ENCODE measurements around the gene ZNF26. TPM values are rescaled to one million over a fixed set of nuclear protein-coding genes. Genes with fewer than 3 reads are reported as not detected.

The ZNF26 gene
- total RNA-seq, 1 experiment from 2014 or later = 25.3 TPM

DNA sequence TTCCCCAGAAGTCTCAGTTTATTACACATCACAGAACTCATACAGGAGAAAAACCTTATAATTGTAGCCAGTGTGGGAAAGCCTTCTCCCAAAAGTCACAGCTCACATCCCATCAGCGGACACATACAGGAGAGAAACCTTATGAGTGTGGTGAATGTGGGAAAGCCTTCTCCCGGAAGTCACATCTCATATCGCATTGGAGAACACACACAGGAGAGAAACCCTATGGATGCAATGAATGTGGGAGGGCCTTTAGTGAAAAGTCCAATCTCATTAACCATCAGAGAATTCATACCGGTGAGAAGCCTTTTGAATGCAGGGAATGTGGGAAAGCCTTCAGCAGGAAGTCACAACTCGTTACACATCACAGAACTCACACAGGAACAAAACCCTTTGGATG is 71.3 kb downstream of the ZNF26 start:
- Mint-ChIP-seq H3K36me3 (ENCODE audit: insufficient read depth, unreplicated experiment) (peaks cover 50% of the 10 kb centered on the region), H3K9me3 (ENCODE audit: low read depth, unreplicated experiment) (peaks cover 30% of the 10 kb centered on the region), H3K27ac (ENCODE audit: unreplicated experiment) (peak overlapping the region; percentile 73), H3K4me3 (ENCODE audit: low read depth, unreplicated experiment) (no peak overlapping the region), H3K27me3 (ENCODE audit: unreplicated experiment) (no peaks in the 10 kb centered on the region), H3K4me1 (ENCODE audit: low read depth, unreplicated experiment) (no peaks in the 10 kb centered on the region)
- intact Hi-C loops (cut with micrococcal nuclease; ENCODE audit: unreplicated experiment) = no loop called here
- no TSS peak for BruUV-seq (replicated peaks)
- CTCF ChIA-PET = no interaction called here
- no peak for DNase-seq
- no peak for TF ChIP-seq CTCF (IDR thresholded peaks at IDR 0.05; ENCODE audit: unreplicated experiment)

DNA sequence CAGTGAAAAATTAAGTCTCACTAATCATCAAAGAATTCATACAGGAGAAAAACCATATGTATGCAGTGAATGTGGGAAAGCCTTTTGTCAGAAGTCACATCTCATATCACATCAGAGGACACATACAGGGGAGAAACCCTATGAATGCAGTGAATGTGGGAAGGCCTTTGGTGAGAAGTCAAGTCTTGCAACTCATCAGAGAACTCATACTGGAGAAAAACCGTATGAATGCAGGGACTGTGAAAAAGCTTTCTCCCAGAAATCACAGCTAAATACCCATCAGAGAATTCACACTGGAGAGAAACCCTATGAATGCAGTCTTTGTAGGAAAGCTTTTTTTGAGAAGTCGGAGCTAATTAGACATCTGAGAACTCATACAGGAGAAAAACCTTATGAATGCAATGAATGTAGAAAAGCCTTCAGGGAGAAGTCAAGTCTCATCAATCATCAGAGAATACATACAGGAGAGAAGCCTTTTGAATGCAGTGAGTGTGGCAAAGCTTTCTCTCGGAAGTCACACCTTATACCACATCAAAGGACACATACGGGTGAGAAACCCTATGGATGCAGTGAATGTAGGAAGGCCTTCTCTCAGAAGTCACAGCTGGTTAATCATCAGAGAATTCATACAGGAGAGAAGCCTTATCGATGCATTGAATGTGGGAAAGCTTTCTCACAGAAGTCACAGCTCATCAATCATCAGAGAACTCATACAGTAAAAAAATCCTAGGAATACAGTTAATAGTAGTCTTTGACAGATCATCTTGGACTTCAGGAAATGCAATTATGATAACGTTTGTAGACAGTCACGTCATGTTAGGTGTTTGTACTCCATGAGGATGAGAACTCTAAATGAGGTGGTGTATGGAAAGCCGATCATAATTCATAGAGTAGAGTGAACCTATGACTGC is 72.3 kb downstream of the ZNF26 start:
- TSS peak; percentile 11 for BruUV-seq (replicated peaks)
- H3K4me1 Mint-ChIP-seq (ENCODE audit: low read depth, unreplicated experiment) = no peaks in the 10 kb centered on the region
- intact Hi-C loops (cut with micrococcal nuclease; ENCODE audit: unreplicated experiment) = no loop called here
- TF ChIP-seq CTCF (IDR thresholded peaks at IDR 0.05; ENCODE audit: unreplicated experiment) = no peak
- no peak overlapping the region for H3K4me3 Mint-ChIP-seq (ENCODE audit: low read depth, unreplicated experiment)
- peaks cover 30% of the 10 kb centered on the region for H3K9me3 Mint-ChIP-seq (ENCODE audit: low read depth, unreplicated experiment)
- no peak for DNase-seq
- CTCF ChIA-PET = no interaction called here
- H3K27me3 Mint-ChIP-seq (ENCODE audit: unreplicated experiment) = no peaks in the 10 kb centered on the region
- H3K36me3 Mint-ChIP-seq (ENCODE audit: insufficient read depth, unreplicated experiment) = peaks cover 42% of the 10 kb centered on the region
- peak overlapping the region; percentile 73 for H3K27ac Mint-ChIP-seq (ENCODE audit: unreplicated experiment)

- Mint-ChIP-seq H3K27ac (ENCODE audit: unreplicated experiment) (no peak overlapping the region), H3K9me3 (ENCODE audit: low read depth, unreplicated experiment) (peaks cover 31% of the 10 kb centered on the region), H3K27me3 (ENCODE audit: unreplicated experiment) (no peaks in the 10 kb centered on the region), H3K4me1 (ENCODE audit: low read depth, unreplicated experiment) (no peaks in the 10 kb centered on the region), H3K36me3 (ENCODE audit: insufficient read depth, unreplicated experiment) (peaks cover 24% of the 10 kb centered on the region), H3K4me3 (ENCODE audit: low read depth, unreplicated experiment) (no peak overlapping the region)
- DNase-seq = no peak
- intact Hi-C loops (cut with micrococcal nuclease; ENCODE audit: unreplicated experiment) = no loop called here
- TF ChIP-seq CTCF (IDR thresholded peaks at IDR 0.05; ENCODE audit: unreplicated experiment) = no peak
- BruUV-seq (replicated peaks) = no TSS peak
- CTCF ChIA-PET = no interaction called here
Measured at GRCh38 chr12:133061954-133062353, 75.8 kb downstream of the ZNF26 start.

GRCh38 chr12:133063556-133063955 is 77.4 kb downstream of the ZNF26 start:
- no peak overlapping the region for H3K4me3 Mint-ChIP-seq (ENCODE audit: low read depth, unreplicated experiment)
- H3K9me3 Mint-ChIP-seq (ENCODE audit: low read depth, unreplicated experiment) = peaks cover 24% of the 10 kb centered on the region
- H3K27ac Mint-ChIP-seq (ENCODE audit: unreplicated experiment) = no peak overlapping the region
- DNase-seq = no peak
- CTCF ChIA-PET = no interaction called here
- intact Hi-C loops (cut with micrococcal nuclease; ENCODE audit: unreplicated experiment) = no loop called here
- no peak for TF ChIP-seq CTCF (IDR thresholded peaks at IDR 0.05; ENCODE audit: unreplicated experiment)
- peaks cover 8% of the 10 kb centered on the region for H3K36me3 Mint-ChIP-seq (ENCODE audit: insufficient read depth, unreplicated experiment)
- BruUV-seq (replicated peaks) = no TSS peak
- no peaks in the 10 kb centered on the region for H3K27me3 Mint-ChIP-seq (ENCODE audit: unreplicated experiment)
- no peaks in the 10 kb centered on the region for H3K4me1 Mint-ChIP-seq (ENCODE audit: low read depth, unreplicated experiment)

Measured in Calu3 (cell line).